WTC11 (cell line): Measurements from ENCODE around the gene CD1D. TPM values are rescaled to one million over a fixed set of nuclear protein-coding genes. Genes with fewer than 3 reads are reported as not detected.

ENCODE experiments used
- ATAC-seq: fragments of 200-7000 bp; cut with Tn5 transposase; 2 replicates; pipeline ENCODE4 v1.10.0; 2021; ENCODE audit warnings: mild to moderate bottlenecking, moderate library complexity
- CTCF ChIA-PET: fragments of 300-600 bp; sonication (Branson Sonifier 250); formaldehyde crosslinking; loops from one replicate; lab custom pipeline; 2021; ENCODE audit warnings: antibody characterized with exemption; lab: Charles Lee
- POLR2A ChIA-PET: fragments of 350-600 bp; sonication (Branson Sonifier 250); formaldehyde crosslinking; loops from one replicate; lab custom pipeline; 2021; ENCODE audit warnings: antibody characterized with exemption; lab: Charles Lee
- DNase-seq: peaks from one replicate; pipeline ENCODE4 v3.0.0; 2021; ENCODE audit warnings: low spot score
- H3K27ac Mint-ChIP-seq: 2 replicates; pipeline ENCODE4 v1.8.0; 2021; ENCODE audit warnings: mixed read lengths
- H3K27me3 Mint-ChIP-seq: 2 replicates; pipeline ENCODE4 v1.8.0; 2021; ENCODE audit warnings: low read depth, mild to moderate bottlenecking, moderate library complexity, mixed read lengths
- H3K36me3 Mint-ChIP-seq: 2 replicates; pipeline ENCODE4 v1.8.0; 2021; ENCODE audit warnings: mixed read lengths
- H3K4me1 Mint-ChIP-seq: 2 replicates; pipeline ENCODE4 v1.8.0; 2022; ENCODE audit warnings: mixed read lengths
- H3K4me3 Mint-ChIP-seq: 2 replicates; pipeline ENCODE4 v1.8.0; 2021; ENCODE audit warnings: mild to moderate bottlenecking, moderate library complexity, mixed read lengths
- H3K9me3 Mint-ChIP-seq: 2 replicates; pipeline ENCODE4 v1.8.0; 2021; ENCODE audit warnings: mixed read lengths
- ATF2 ChIP-seq: sonication (generic); formaldehyde crosslinking; IDR thresholded peaks from 2 replicates; pipeline ENCODE4 v1.8.1; 2022; ENCODE audit warnings: low read depth, missing genetic modification reagents, borderline replicate concordance
- CBFB ChIP-seq: sonication (generic); formaldehyde crosslinking; IDR thresholded peaks from 2 replicates; pipeline ENCODE4 v1.8.1; 2022; ENCODE audit warnings: mild to moderate bottlenecking, low read depth, missing genetic modification reagents
- ETV6 ChIP-seq: sonication (generic); formaldehyde crosslinking; IDR thresholded peaks from 2 replicates; pipeline ENCODE4 v1.8.1; 2022; ENCODE audit warnings: mild to moderate bottlenecking, missing genetic modification reagents
- FOXJ3 ChIP-seq: sonication (generic); formaldehyde crosslinking; IDR thresholded peaks from 2 replicates; pipeline ENCODE4 v1.9.0; 2021; ENCODE audit warnings: missing genetic modification reagents, mild to moderate bottlenecking, borderline replicate concordance
- FOXK1 ChIP-seq: sonication (generic); formaldehyde crosslinking; IDR thresholded peaks from 2 replicates; pipeline ENCODE4 v1.8.0; 2022; ENCODE audit warnings: mild to moderate bottlenecking, moderate library complexity, missing genetic modification reagents
- GABPB1 ChIP-seq: sonication (generic); formaldehyde crosslinking; IDR thresholded peaks from 2 replicates; pipeline ENCODE4 v1.8.1; 2023; ENCODE audit warnings: mild to moderate bottlenecking, missing genetic modification reagents
- GRHL2 ChIP-seq: fragments of 250-450 bp; sonication (Bioruptor Pico); IDR thresholded peaks from 2 replicates; pipeline ENCODE4 v1.8.0; 2022; ENCODE audit warnings: mild to moderate bottlenecking, moderate library complexity; ENCODE audit not compliant: insufficient replicate concordance, severe bottlenecking
- JAZF1 ChIP-seq: fragments of 250-450 bp; sonication (Bioruptor Pico); IDR thresholded peaks from 2 replicates; pipeline ENCODE4 v1.9.0; 2021; ENCODE audit warnings: moderate library complexity, mild to moderate bottlenecking, inconsistent platforms
- KAT7 ChIP-seq: sonication (generic); formaldehyde crosslinking; IDR thresholded peaks from 2 replicates; pipeline ENCODE4 v1.8.1; 2023; ENCODE audit warnings: missing genetic modification reagents, mild to moderate bottlenecking, borderline replicate concordance
- MLX ChIP-seq: sonication (generic); formaldehyde crosslinking; IDR thresholded peaks from 2 replicates; pipeline ENCODE4 v1.8.1; 2023; ENCODE audit warnings: mild to moderate bottlenecking, missing genetic modification reagents, moderate library complexity
- MXD4 ChIP-seq: fragments of 250-450 bp; sonication (Bioruptor Pico); IDR thresholded peaks from 2 replicates; pipeline ENCODE4 v1.8.0; 2021; ENCODE audit warnings: mild to moderate bottlenecking, moderate library complexity, borderline replicate concordance
- NFATC4 ChIP-seq: fragments of 250-450 bp; sonication (Bioruptor Pico); IDR thresholded peaks from 2 replicates; pipeline ENCODE4 v1.9.0; 2021; ENCODE audit warnings: mild to moderate bottlenecking
- NR2C2 ChIP-seq: sonication (generic); formaldehyde crosslinking; IDR thresholded peaks from 2 replicates; pipeline ENCODE4 v1.8.0; 2022; ENCODE audit warnings: mild to moderate bottlenecking, missing genetic modification reagents
- NR3C1 ChIP-seq: sonication (generic); formaldehyde crosslinking; conservative IDR thresholded peaks from 2 replicates; pipeline ENCODE4 v1.8.1; 2023; ENCODE audit warnings: low read depth, mild to moderate bottlenecking, missing genetic modification reagents
- OVOL2 ChIP-seq: fragments of 250-450 bp; sonication (Bioruptor Pico); IDR thresholded peaks from 2 replicates; pipeline ENCODE4 v1.9.0; 2021; ENCODE audit warnings: mild to moderate bottlenecking, borderline replicate concordance
- ZBTB21 ChIP-seq: sonication (generic); formaldehyde crosslinking; IDR thresholded peaks from 2 replicates; pipeline ENCODE4 v1.8.1; 2023; ENCODE audit warnings: mild to moderate bottlenecking, missing genetic modification reagents, borderline replicate concordance
- ZNF263 ChIP-seq: sonication (generic); formaldehyde crosslinking; IDR thresholded peaks from 2 replicates; pipeline ENCODE4 v1.8.1; 2022; ENCODE audit warnings: low read depth, mild to moderate bottlenecking, moderate library complexity, missing genetic modification reagents
- ZNF532 ChIP-seq: fragments of 250-450 bp; sonication (Bioruptor Pico); IDR thresholded peaks from 2 replicates; pipeline ENCODE4 v1.9.0; 2021; ENCODE audit warnings: mild to moderate bottlenecking, borderline replicate concordance
- ZNF671 ChIP-seq: fragments of 250-450 bp; sonication (Bioruptor Pico); IDR thresholded peaks from 2 replicates; pipeline ENCODE4 v1.8.0; 2021; ENCODE audit warnings: mild to moderate bottlenecking
- total RNA-seq: library from RNA; stranded (reverse); gene quantifications from 3 replicates; pipeline ENCODE4 v1.2.3, GENCODE V29; 2021
- TF ChIP-seq, protein P1 (sequence below): sonication (generic); formaldehyde crosslinking; IDR thresholded peaks from 2 replicates; pipeline ENCODE4 v1.8.1; 2022; ENCODE audit warnings: missing genetic modification reagents, borderline replicate concordance
- TF ChIP-seq, protein P2 (sequence below): fragments of 250-450 bp; sonication (Bioruptor Pico); IDR thresholded peaks from 2 replicates; pipeline ENCODE4 v2.1.2; 2022; ENCODE audit warnings: mild to moderate bottlenecking, moderate library complexity
- TF ChIP-seq, protein P3 (sequence below): sonication (generic); formaldehyde crosslinking; IDR thresholded peaks from 2 replicates; pipeline ENCODE4 v1.8.0; 2023; ENCODE audit warnings: missing genetic modification reagents
- TF ChIP-seq, protein P4 (sequence below): sonication (generic); formaldehyde crosslinking; conservative IDR thresholded peaks from 2 replicates; pipeline ENCODE4 v1.8.1; 2022; ENCODE audit warnings: mild to moderate bottlenecking, missing genetic modification reagents

CD1D gene
- total RNA-seq, 1 experiment from 2014 or later: 4.7 TPM

- DNase-seq: no peak
- CTCF ChIA-PET: interaction anchor here (0.6 to 1.2 kb wide), 2 partner anchors 14 to 1020 kb away, joined by 3 to 7 read pairs; no protein-coding TSS in a partner anchor
- Mint-ChIP-seq H3K9me3 (no peaks in the 10 kb centered on the region), H3K4me3 (no peak overlapping the region), H3K27me3 (peaks cover 3% of the 10 kb centered on the region; the same call in 1 of the 2 replicates), H3K4me1 (peaks cover 58% of the 10 kb centered on the region), H3K27ac (no peak overlapping the region), H3K36me3 (no peaks in the 10 kb centered on the region)
- POLR2A ChIA-PET: interaction anchor here (1.1 kb wide), 1 partner anchor 10 kb away, joined by 3 read pairs; no protein-coding TSS in a partner anchor
- TF ChIP-seq GRHL2 (CRISPR knock-in tag) (no peak), NR3C1 (CRISPR knock-in tag) (no peak), OVOL2 (no peak), ZNF532 (no peak), FOXK1 (no peak)
- TF ChIP-seq, protein P1, sequence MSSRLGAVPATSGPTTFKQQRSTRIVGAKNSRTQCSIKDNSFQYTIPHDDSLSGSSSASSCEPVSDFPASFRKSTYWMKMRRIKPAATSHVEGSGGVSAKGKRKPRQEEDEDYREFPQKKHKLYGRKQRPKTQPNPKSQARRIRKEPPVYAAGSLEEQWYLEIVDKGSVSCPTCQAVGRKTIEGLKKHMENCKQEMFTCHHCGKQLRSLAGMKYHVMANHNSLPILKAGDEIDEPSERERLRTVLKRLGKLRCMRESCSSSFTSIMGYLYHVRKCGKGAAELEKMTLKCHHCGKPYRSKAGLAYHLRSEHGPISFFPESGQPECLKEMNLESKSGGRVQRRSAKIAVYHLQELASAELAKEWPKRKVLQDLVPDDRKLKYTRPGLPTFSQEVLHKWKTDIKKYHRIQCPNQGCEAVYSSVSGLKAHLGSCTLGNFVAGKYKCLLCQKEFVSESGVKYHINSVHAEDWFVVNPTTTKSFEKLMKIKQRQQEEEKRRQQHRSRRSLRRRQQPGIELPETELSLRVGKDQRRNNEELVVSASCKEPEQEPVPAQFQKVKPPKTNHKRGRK: no peak
- TF ChIP-seq, protein P2, sequence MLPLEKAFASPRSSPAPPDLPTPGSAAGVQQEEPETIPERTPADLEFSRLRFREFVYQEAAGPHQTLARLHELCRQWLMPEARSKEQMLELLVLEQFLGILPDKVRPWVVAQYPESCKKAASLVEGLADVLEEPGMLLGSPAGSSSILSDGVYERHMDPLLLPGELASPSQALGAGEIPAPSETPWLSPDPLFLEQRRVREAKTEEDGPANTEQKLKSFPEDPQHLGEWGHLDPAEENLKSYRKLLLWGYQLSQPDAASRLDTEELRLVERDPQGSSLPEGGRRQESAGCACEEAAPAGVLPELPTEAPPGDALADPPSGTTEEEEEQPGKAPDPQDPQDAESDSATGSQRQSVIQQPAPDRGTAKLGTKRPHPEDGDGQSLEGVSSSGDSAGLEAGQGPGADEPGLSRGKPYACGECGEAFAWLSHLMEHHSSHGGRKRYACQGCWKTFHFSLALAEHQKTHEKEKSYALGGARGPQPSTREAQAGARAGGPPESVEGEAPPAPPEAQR (CRISPR knock-in tag): no peak
- no peak for ATAC-seq
Observed at GRCh38 chr1:158189624-158190023, 8.9 kb downstream of the CD1D start.

DNA sequence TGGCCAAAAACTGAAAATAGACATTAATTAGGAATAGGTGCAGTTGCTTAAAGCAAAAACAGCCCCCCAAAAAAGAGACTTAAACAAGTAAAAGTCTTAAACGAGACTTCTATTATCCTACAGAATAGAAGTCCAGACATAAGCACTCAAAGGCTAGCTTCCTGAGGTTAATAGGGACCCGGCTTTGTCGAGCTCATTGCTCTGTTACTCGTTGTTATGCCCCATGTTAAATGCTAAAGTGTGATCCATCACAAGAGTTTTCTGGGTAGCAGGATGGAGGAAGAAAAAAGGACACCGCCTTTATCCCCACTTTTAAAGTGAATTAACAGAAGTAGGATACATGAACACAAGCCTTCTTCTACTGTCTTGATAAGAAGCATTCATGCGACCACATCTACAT, 10.6 kb downstream of the CD1D start:
- Mint-ChIP-seq H3K9me3 (no peaks in the 10 kb centered on the region), H3K4me3 (peak overlapping the region; percentile 24), H3K4me1 (peaks cover 65% of the 10 kb centered on the region), H3K27me3 (no peaks in the 10 kb centered on the region), H3K27ac (peak overlapping the region; percentile 94)
- CTCF ChIA-PET: interaction anchor here (0.6 to 1.5 kb wide), 6 partner anchors 10 to 305 kb away, joined by 3 to 9 read pairs (median 4); no protein-coding TSS in a partner anchor
- POLR2A ChIA-PET: no interaction called here
- DNase-seq (no peak), ATAC-seq (peak; percentile 65)
- TF ChIP-seq ZNF263 (CRISPR knock-in tag): no peak
- no peak for TF ChIP-seq JAZF1 (CRISPR knock-in tag)
- no peak for TF ChIP-seq ZBTB21 (CRISPR knock-in tag)
- no peak for TF ChIP-seq CBFB (CRISPR knock-in tag)
- TF ChIP-seq NFATC4 (CRISPR knock-in tag): no peak
- TF ChIP-seq MXD4 (CRISPR knock-in tag): no peak
- TF ChIP-seq, all 79 proteins: peak for 0
- no peaks in the 10 kb centered on the region for H3K36me3 Mint-ChIP-seq

DNA sequence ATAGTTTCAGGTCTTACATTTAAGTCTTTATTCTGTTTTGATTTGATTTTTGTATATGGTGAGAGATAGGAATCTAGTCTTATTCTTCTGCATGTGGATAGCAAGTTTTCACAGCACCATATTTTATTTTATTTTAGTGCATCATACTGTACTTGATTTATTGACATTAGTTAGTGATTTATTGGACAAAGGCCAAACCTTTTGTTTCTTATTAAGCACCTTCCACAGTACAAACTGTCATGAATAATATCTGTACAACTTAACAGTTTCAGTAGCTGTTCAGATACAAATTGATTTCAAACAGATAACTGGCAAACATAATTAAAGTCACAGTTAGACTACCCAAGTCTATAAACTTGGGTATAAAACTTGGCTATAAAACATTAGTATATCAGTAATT, 15.8 kb downstream of the CD1D start:
- CTCF ChIA-PET: no interaction called here
- Mint-ChIP-seq H3K36me3 (no peaks in the 10 kb centered on the region), H3K27ac (no peak overlapping the region), H3K27me3 (no peaks in the 10 kb centered on the region), H3K4me3 (no peak overlapping the region), H3K9me3 (no peaks in the 10 kb centered on the region), H3K4me1 (peaks cover 54% of the 10 kb centered on the region)
- TF ChIP-seq ZBTB21 (CRISPR knock-in tag) (no peak), ATF2 (CRISPR knock-in tag) (no peak), NR2C2 (CRISPR knock-in tag) (no peak), MLX (CRISPR knock-in tag) (no peak), GABPB1 (CRISPR knock-in tag) (no peak), KAT7 (no peak), ETV6 (CRISPR knock-in tag) (no peak), FOXJ3 (CRISPR knock-in tag) (no peak), ZNF671 (no peak)
- TF ChIP-seq, protein P3, sequence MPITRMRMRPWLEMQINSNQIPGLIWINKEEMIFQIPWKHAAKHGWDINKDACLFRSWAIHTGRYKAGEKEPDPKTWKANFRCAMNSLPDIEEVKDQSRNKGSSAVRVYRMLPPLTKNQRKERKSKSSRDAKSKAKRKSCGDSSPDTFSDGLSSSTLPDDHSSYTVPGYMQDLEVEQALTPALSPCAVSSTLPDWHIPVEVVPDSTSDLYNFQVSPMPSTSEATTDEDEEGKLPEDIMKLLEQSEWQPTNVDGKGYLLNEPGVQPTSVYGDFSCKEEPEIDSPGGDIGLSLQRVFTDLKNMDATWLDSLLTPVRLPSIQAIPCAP (CRISPR knock-in tag): no peak
- TF ChIP-seq, protein P4, sequence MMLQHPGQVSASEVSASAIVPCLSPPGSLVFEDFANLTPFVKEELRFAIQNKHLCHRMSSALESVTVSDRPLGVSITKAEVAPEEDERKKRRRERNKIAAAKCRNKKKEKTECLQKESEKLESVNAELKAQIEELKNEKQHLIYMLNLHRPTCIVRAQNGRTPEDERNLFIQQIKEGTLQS (CRISPR knock-in tag): no peak
- DNase-seq (no peak), ATAC-seq (no peak)
- POLR2A ChIA-PET: no interaction called here
